OCI-LY1 (cell line): ENCODE measurements around the gene SLC25A27.

Experiments used
- CTCF ChIP-seq: fragments of 200-600 bp; sonication (generic), shearing (Covaris generic); IDR thresholded peaks from 2 replicates; pipeline ENCODE4 v1.5.1; 2017; ENCODE audit warnings: mild to moderate bottlenecking, antibody characterized with exemption, low read length, moderate library complexity, mixed read lengths
- EZH2 ChIP-seq: fragments of 200-600 bp; sonication (generic), shearing (Covaris generic); IDR thresholded peaks from 2 replicates; pipeline ENCODE4 v1.8.0; 2017; ENCODE audit warnings: borderline replicate concordance, mixed run types, mild to moderate bottlenecking, antibody characterized with exemption, low read length, moderate library complexity, mixed read lengths

DNA sequence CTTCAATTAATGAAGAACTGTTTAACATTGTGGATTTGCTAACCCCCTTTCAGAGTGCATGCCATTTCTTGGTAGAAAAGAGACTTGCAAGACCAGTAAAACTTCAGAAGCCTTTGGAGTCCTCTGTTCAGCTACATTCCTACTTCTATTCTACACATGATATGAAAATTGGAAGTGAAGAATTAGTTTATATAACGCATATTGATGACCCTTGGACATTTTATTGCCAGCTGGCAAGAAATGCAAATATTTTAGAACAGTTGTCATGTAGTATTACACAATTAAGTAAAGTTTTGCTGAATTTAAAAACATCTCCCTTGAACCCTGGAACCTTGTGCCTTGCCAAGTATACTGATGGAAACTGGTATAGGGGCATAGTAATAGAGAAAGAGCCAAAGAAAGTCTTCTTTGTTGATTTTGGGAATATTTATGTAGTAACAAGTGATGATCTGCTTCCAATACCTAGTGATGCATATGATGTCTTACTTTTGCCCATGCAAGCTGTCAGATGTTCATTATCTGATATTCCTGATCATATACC is 38.2 kb downstream of the SLC25A27 start:
- TF ChIP-seq CTCF = no peak
- no peak for TF ChIP-seq EZH2
